ENCODE data around the gene SUN2. TPM values are rescaled to one million over a fixed set of nuclear protein-coding genes. Genes with fewer than 3 reads are reported as not detected.
"Not testable (repeated sequence)": the region's sequence is repeated elsewhere in the genome, so short reads cannot be mapped to it uniquely, and the experiment has no call there.

SUN2 gene, protein sequence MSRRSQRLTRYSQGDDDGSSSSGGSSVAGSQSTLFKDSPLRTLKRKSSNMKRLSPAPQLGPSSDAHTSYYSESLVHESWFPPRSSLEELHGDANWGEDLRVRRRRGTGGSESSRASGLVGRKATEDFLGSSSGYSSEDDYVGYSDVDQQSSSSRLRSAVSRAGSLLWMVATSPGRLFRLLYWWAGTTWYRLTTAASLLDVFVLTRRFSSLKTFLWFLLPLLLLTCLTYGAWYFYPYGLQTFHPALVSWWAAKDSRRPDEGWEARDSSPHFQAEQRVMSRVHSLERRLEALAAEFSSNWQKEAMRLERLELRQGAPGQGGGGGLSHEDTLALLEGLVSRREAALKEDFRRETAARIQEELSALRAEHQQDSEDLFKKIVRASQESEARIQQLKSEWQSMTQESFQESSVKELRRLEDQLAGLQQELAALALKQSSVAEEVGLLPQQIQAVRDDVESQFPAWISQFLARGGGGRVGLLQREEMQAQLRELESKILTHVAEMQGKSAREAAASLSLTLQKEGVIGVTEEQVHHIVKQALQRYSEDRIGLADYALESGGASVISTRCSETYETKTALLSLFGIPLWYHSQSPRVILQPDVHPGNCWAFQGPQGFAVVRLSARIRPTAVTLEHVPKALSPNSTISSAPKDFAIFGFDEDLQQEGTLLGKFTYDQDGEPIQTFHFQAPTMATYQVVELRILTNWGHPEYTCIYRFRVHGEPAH
- total RNA-seq: 100 to 1,000 TPM; 152 to 311 (median 205) TPM
- 100 to 1,000 TPM in 1 of 2 donors, 10 to 100 TPM in 1; 21.2 to 156 TPM for polyA plus RNA-seq
- long read RNA-seq, donor 1, partial matches to known transcripts: 511 of 531 reads
- long read RNA-seq, donor 1, other reads (novel, unspliced or antisense): 19 of 531 reads
- long read RNA-seq, donor 2: 0 reads
- long read RNA-seq, donor 3, full-length matches to known transcripts: 5 of 751 reads
- long read RNA-seq, donor 3, partial matches to known transcripts: 147 of 751 reads
- long read RNA-seq, donor 3, other reads (novel, unspliced or antisense): 599 of 751 reads

GRCh38 chr22:38755911-38756532 lies at the start of gene SUN2:
Gene SUN2, minus strand, starts transcription at chr22:38755998. Its CDS starts 3,370 bp downstream, at chr22:38752628.
- Histone ChIP-seq H3K36me3 (no peaks in the 10 kb centered on the region), H3K27ac (peak within 1 kb of the TSS; percentile 81 to 94), H3K4me3 (peak within 1 kb of the TSS; percentile 69), H3K27me3 (no peaks in the 10 kb centered on the region), H3K9me3 (no peaks in the 10 kb centered on the region), H3K4me1 (ENCODE audit: insufficient read depth) (no peaks in the 10 kb centered on the region)
- DNase-seq: peak; percentile 93 to 96 (median 95)
- 0 to 2% (median 1%) methylated on average over 34 to 68 of the region's 68 CpGs for WGBS, 3 donors
- intact Hi-C loops (cut with DNase I): no loop called here
- TF ChIP-seq EP300 (IDR thresholded peaks at IDR 0.05) (no peak), POLR2A (IDR thresholded peaks at IDR 0.05) (peak; percentile 67)
- TF ChIP-seq, protein P1, sequence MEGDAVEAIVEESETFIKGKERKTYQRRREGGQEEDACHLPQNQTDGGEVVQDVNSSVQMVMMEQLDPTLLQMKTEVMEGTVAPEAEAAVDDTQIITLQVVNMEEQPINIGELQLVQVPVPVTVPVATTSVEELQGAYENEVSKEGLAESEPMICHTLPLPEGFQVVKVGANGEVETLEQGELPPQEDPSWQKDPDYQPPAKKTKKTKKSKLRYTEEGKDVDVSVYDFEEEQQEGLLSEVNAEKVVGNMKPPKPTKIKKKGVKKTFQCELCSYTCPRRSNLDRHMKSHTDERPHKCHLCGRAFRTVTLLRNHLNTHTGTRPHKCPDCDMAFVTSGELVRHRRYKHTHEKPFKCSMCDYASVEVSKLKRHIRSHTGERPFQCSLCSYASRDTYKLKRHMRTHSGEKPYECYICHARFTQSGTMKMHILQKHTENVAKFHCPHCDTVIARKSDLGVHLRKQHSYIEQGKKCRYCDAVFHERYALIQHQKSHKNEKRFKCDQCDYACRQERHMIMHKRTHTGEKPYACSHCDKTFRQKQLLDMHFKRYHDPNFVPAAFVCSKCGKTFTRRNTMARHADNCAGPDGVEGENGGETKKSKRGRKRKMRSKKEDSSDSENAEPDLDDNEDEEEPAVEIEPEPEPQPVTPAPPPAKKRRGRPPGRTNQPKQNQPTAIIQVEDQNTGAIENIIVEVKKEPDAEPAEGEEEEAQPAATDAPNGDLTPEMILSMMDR (IDR thresholded peaks at IDR 0.05): peak in 1 of 3 donors; percentile 1

DNA sequence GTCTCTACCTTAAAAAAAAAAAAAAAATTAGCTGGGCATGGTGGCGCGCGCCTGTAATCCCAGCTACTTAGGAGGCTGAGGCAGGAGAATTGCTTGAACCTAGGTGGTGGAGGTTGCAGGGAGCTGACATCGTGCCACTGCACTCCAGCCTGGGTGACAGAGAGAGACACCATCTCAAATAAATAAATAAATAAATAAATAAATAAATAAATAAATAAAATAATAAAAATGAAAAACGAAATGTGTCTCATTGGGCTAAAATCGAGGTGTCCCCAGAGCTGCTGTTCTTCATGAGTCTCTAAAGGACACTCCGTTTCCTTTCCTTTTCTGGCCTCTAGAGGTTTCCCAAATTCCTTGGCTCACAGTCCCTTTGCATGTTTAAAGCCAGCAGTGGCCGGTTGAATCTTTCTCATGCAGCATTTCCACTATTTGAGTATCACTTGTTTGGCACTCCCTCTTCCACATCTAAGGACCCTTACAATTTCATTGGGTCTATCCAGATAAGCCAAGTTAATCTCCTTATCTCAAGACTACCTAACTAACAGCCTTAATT lies 49.3 kb upstream of the SUN2 start:
- H3K4me3 ChIP-seq; H3K4me1 ChIP-seq (ENCODE audit: insufficient read depth); DNase-seq; intact Hi-C loops (cut with DNase I); H3K27me3 ChIP-seq; H3K27ac ChIP-seq; H3K36me3 ChIP-seq; H3K9me3 ChIP-seq: not testable (repeated sequence)
- WGBS, 3 donors: 72 to 74% (median 73%) methylated on average over 8 of the region's 8 CpGs

DNA sequence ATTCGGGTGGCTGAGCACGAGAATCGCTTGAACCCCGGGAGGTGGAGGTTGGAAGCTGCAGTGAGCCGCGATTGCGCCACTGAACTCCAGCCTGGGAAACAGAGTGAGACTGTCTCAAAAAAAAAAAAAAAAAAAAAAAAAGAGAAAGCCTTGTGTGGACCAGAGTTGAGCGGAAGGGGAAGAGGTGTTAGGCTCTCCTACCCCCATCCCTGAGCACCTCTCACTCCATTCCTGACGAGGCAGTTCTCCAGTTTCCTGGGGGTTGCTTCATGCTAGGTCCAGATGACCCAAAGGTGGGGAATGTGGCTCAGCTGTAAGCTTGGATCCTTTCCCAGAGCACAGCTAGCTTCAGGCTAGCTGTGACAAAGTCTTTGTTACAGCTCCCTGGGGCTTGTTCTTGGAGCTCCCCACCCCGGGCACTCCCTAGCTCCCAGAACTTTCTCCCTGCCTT lies 46.9 kb upstream of the SUN2 start:
- Histone ChIP-seq H3K4me3 (no peak overlapping the region), H3K27ac (no peak overlapping the region), H3K36me3 (no peaks in the 10 kb centered on the region), H3K9me3 (no peaks in the 10 kb centered on the region), H3K4me1 (ENCODE audit: insufficient read depth) (no peaks in the 10 kb centered on the region), H3K27me3 (no peaks in the 10 kb centered on the region)
- peak in 3 of 5 donors; percentile 49 to 61 (median 49) for DNase-seq
- 14 to 21% (median 16%) methylated on average over 10 of the region's 10 CpGs for WGBS, 3 donors
- no peak for TF ChIP-seq EP300 (IDR thresholded peaks at IDR 0.05)
- intact Hi-C loops (cut with DNase I): no loop called here

GRCh38 chr22:38799265-38800002 lies 43.6 kb upstream of the SUN2 start:
- H3K27me3 ChIP-seq: no peaks in the 10 kb centered on the region
- H3K4me3 ChIP-seq: no peak overlapping the region
- H3K4me1 ChIP-seq (ENCODE audit: insufficient read depth): no peaks in the 10 kb centered on the region
- WGBS, 3 donors: 31 to 38% (median 35%) methylated on average over 6 of the region's 6 CpGs
- TF ChIP-seq EP300 (IDR thresholded peaks at IDR 0.05) (no peak), POLR2A (IDR thresholded peaks at IDR 0.05) (no peak)
- TF ChIP-seq, protein P1 (IDR thresholded peaks at IDR 0.05): no peak
- H3K36me3 ChIP-seq: no peaks in the 10 kb centered on the region
- no peak overlapping the region for H3K27ac ChIP-seq
- H3K9me3 ChIP-seq: no peaks in the 10 kb centered on the region
- no peak for DNase-seq
- intact Hi-C loops (cut with DNase I): no loop called here
